Measurements from ENCODE around the gene PSG3.
"Not testable (repeated sequence)": the region's sequence is repeated elsewhere in the genome, so short reads cannot be mapped to it uniquely, and the experiment has no call there.

PSG3 gene

DNA sequence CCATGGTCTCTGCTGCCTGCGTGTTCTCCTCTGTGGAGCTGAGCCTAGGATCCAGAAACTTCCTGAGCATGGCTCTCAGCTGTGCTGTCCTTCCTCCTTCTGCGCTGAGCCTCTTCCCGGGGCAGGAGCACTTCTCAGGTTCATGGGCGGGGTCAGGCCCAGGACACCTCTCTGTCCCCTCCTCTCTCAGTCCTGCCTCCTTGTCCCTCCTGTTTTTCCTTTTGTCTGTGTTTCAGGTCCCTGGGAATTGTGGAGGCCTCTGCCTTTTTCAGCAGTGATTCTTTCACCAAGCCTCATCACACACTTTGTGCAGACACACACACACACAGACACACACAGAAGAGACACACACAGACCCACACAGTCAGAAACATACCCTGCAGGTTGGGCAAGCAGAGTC, at the start of gene PSG3:
Gene PSG3, minus strand, starts transcription at position 101 of the 400 bp plus-strand sequence. Its CDS starts 97 bp downstream, at position 4.
- not testable (repeated sequence) for DNase-seq

DNA sequence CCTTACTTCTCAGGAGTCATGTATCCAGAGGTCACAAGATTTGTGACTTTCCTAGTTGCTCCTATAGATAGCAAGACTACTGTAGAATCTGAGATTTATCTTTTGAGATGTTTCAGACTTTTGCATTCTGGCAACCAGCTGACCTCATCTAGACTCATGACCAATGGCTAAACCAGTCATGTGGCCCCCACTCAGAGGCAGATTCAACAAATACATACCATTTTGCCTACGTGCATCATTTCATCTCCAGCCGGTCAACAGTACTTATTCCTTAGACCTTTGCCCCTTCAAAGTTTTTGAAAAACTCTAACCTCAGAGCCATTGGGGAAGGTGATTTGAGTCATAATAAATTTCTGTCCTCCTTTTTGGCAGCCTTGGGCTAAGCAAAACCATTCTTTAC, 48.5 kb upstream of the PSG3 start:
- not testable (repeated sequence) for DNase-seq

DNA sequence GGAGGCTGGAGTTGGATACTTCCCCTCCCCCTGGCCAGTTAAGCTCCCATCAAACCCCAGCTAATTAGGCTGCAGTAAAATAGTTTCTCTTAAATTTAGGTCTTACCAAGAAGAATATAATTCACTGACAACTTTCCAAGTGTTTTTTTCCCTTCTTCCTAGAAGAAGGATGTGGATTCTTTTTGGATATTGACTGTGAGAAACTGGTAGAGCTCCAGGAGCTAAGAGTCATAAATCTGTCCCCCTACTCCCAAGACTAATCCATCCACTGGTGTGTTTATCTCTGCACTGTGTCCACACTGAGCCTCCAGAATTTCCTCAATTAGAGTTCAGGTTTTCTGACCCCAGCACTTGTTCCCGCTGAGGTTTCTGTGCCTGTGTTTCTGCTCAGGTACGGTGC, 47.5 kb upstream of the PSG3 start:
- not testable (repeated sequence) for DNase-seq

DNA sequence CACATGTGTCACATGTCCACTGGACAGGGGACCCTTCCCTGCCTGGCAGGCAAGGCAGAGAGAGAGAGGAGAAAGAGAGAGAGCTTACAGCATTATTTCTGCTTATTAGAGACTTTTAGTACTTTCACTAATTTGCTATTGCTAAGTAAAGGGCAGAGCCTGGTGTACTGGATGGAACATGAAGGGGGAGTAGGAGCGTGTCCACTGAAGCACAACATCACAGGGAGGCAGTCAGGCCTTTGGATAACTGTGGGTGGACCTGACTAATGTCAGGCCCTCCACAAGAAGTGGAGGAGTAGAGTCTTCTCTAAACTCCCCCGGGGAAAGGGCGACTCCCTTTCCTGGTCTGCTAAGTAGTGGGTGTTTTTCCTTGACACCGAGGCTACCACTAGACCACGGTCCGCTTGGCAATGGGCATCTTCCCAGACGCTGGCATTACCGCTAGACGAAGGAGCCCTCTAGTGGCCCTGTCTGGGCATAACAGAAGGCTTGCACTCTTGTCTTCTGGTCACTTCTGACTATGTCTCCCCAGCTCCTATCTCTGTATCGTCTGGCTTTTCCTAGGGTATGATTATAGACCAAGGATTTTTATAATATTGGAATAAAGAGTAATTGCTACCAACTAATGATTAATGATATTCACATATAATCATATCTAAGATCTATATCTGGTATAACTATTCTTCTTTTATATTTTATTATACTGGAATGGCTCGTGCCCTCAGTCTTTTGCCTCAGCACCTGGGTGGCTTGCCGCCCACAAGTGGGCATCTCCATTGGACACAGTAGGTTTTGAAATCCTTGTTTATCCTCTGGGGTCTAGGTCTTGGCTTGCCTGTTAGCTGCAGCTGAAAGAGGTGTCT, 36.7 kb upstream of the PSG3 start:
- DNase-seq, result not testable (repeated sequence)

DNA sequence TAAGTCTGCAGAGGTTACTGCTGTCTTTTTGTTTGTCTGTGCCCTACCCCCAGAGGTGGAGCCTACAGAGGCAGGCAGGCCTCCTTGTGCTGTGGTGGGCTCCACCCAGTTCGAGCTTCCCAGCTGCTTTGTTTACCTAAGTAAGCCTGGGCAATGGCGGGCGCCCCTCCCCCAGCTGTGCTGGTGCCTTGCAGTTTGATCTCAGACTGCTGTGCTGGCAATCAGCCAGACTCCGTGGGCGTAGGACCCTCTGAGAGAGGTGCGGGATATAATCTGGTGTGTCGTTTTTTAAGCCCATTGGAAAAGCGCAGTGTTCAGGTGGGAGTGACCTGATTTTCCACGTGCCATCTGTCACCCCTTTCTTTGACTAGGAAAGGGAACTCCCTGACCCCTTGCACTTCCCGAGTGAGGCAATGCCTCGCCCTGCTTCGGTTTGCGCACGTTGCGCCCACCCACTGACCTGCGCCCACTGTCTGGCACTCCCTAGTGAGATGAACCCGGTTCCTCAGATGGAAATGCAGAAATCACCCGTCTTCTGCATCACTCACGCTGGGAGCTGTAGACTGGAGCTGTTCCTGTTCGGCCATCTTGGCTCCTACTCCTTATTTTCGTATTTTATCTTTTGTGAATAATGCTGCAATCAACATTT, 34.4 kb upstream of the PSG3 start:
- DNase-seq, result not testable (repeated sequence)

DNA sequence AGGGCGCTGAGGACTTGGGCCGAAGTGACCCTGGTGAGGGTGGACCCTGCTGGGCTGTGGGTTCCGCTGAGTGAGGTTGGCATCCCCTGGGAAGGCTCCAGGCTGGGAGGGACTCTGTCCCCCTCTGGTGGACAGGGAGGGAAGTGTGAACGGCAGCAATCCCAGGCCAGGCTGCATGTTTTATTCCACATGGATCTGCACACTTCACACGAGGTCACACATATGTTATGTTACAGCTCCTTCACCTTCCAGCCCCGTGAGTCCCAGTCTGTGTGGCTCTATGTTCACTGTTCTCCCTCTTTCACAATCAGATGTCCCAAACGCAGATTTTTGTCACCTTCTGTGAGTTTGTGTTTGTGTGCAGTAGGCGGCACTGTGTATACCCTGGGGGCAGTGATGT, 27.0 kb upstream of the PSG3 start:
- DNase-seq, result not testable (repeated sequence)

DNA sequence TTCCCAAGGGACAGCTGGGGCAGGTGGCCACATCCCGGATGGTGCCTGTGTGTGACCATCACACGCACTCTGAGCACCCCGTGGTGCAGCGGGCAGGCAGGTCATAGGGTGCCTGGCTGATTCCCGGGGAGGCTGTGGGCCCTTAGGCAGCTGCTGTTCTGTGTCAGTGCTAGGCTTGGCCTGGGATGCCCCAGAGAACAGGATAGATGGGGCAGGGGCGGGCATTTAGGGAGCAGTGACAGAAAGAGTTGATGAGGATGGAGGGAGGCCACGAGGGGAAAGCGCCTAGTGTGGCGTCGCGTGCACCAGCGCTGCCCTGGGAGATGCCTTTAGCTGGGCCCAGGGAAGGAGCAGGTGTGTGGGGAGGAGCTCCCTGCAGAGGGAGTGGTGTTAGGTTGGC, 26.6 kb upstream of the PSG3 start:
- not testable (repeated sequence) for DNase-seq

DNA sequence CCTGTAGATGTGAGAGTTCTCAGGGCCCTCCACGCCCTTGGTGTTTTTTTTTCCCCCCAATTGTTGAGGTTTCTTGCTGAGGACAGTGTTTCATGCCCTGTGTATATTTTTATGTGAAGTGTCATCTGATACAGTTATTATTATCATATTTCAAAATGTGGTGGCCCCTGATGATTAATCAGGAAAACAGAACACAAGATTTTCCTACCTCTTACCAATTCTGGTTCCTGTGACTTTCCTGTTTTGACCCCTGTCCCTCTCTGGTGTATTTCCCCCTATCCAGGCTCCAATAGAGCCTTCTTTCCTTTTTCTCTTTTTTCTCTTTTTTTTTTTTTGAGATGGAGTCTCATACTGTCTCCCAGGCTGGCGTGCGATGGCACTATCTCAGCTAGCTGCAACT, 24.6 kb upstream of the PSG3 start:
- no peak for DNase-seq

DNA sequence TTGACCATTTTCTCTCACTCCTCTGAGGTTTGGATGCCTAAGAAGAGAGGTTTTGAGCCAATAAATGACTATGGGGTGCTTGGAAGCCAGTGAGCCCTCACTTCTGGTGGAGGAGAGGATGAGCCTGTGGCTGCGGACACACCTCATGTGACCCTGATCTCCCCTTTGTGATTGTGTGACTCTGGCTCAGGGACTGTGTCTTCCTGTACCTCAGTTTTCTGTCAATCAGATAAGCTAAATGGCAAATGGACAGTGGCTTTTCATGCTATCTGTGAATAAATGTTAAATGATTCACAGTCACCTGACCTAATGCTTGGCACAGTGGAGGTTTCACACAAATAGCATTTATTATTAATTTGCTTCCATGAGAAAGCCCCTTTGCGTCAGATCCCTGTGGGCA, 22.5 kb upstream of the PSG3 start:
- no peak for DNase-seq

DNA sequence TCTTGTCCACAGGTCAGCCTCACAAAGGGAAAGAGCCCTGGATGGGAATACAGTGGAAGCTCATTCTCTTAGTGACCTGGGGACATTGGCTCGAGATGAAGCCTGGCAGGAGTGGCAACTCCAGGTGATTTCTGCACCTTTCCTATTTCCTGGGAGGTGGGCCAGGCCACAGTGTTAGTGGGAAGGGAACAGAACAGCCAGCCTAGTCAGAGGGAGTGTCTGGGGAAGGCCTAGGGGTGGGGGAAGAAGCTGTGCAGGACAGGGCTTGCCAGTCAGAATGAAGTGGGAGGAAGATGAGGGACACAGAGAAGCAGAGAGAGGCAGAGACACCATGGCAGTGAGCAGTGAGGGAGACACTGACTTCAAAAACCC, 21.6 kb upstream of the PSG3 start:
- not testable (repeated sequence) for DNase-seq

DNA sequence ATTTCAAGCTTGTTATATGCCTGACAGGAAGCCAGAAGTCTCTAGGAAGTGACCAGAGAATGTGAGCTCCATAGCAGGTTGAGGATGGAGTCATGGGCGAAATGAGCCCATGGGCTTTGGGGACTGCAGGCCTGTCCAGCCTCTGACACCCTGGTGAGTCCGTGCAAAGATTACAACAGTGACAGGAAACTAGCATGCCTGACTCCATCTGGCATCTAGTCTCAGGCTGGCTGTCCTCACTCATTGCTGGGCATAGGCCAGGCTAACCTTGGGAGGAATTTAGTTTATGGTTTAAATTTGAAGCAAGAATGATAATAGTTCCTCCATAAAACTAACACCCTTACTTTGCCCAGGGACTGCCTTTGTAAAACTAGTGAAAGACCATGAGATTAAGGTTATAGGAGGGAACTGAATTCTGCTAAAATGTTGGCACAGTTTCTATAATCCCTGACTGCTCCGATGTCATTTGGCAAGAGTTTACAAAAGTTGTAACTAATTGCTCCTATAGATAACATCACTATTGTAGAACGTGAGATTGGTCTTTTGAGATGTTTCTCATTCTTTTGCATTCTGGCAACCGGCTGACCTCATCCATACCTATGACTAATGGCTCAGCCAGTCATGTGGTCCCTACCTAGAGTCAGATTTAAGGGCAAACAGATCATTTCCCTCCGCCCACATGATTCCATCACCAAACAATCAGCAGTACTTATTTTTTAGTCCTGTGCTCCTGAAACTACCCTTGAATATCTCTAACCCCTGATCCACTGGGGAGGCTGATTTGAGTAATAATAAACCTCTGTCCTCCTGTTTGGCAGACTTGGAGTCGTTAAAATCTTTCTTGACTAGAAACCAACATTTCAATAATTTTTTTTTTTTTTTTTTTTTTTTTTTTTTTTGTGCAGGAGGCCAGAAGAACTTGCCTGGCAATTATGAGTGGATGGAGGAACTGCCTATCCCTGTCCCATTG, 21.0 kb upstream of the PSG3 start:
- not testable (repeated sequence) for DNase-seq

DNA sequence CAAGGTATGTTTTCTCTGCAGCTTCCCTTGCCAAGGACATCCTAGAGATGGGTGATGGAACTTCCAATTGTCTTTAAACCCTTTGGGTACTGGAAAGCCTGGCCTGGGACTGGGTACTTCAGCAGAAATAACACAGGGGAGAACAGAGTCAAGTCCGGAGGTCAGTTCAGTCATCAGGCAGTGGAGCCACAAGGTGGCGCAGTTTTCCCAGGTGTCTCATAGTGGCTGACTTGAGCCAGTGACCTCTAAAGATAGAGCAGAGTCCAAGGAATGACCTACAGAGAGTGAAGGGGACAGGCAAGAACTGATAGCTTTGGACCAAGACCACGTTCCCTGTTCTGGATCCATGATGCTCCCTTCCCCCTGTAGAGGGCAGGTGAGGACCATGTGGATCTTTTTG, 18.4 kb upstream of the PSG3 start:
- not testable (repeated sequence) for DNase-seq

DNA sequence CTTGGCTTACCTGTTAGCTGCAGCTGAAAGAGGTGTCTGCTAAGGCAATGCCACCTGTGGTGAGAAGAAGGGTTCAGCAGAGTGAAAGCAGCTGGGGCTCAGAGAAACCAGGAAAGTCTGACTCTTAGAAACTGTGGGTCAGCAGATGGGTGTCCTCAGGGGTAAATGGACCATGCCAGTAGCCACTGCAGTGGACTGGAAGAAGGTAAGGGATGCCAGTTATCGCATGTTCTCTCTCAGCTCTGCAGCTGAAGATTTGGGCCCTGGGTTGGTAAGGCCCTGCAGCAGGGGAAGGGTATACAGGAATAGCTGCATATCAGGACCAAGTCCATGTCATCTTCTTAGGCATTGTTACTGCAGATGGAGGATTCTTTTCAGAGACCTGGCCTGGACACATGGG, 12.0 kb upstream of the PSG3 start:
- not testable (repeated sequence) for DNase-seq

DNA sequence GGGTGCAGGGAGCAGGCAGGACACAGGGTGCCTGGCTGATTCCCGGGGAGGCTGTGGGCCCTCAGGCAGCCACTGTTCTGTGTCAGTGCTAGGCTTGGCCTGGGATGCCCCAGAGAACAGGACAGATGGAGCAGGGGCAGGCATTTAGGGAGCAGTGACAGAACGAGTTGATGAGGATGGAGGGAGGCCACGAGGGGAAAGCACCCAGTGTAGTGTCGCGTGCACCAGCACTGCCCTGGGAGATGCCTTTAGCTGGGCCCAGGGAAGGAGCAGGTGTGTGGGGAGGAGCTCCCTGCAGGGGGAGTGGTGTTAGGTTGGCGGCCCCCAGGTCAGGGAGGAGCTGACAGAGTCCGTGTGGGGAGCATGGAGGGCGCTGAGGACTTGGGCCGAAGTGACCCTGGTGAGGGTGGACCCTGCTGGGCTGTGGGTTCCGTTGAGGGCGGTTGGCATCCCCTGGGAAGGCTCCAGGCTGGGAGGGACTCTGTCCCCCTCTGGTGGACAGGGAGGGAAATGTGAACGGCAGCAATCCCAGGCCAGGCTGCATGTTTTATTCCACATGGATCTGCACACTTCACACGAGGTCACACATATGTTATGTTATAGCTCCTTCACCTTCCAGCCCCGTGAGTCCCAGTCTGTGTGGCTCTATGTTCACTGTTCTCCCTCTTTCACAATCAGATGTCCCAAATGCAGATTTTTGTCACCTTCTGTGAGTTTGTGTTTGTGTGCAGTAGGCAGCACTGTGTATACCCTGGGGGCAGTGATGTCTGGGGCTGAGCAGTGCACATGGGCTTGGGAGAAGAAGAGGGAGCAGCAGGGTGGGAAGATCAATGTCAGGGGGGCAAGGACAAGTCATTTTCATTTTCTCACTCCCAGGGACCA, 1.7 kb upstream of the PSG3 start:
- DNase-seq, result not testable (repeated sequence)

DNA sequence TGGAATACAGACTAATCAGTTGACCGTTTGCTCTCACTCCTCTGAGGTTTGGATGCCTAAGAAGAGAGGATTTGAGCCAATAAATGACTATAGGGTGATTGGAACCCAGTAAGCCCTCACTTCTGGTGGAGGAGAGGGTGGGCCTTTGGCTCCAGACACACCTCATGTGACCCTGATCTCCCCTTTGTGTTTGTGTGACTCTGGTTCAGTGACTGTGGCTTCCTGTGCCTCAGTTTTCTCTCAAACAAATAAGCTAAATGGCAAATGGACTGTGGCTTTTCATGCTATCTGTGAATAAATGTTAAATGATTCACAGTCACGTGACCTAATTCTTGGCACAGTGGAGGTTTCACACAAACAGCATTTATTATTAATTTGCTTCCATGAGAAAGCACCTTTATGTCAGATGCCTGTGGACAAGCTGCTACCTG, 2.7 kb downstream of the PSG3 start:
- not testable (repeated sequence) for DNase-seq

DNA sequence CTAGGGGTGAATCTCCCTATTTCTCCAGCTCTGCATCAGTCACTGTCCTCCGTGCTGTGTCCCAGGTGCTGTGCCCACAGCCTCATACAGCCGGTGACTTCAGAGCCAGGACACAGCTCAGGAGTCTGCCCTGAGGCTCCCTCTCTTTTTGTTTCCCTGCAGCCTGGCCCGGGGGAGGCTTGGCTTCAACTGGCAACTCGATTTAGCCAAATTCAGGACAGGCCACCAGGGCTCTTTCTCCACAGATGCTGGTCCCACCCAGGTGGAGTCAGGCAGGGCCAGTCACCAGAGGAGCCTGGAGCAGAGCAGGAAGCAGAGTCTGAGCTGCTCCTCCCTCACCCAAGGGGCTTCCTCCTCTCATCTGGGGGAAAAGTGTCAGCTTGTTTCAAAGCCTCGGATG, 11.9 kb downstream of the PSG3 start:
- not testable (repeated sequence) for DNase-seq

DNA sequence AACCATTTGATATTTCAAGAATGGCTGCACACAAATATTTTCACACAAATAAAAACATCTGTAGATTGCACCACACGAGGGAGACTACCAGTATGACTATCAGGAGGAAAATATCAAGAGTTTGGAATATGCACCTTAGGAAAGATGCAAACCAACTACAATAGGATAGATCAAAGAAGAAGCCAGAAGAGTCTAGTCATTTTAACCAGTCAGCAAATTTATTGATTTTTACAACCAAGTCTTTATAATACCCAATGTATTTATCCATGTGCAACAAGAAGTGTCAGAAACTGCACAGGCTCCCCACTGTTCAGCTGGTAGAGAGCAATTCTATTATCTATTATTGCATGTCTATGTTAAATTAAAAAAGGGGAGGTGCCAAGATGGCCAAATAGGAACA, 26.3 kb downstream of the PSG3 start:
- not testable (repeated sequence) for DNase-seq

DNA sequence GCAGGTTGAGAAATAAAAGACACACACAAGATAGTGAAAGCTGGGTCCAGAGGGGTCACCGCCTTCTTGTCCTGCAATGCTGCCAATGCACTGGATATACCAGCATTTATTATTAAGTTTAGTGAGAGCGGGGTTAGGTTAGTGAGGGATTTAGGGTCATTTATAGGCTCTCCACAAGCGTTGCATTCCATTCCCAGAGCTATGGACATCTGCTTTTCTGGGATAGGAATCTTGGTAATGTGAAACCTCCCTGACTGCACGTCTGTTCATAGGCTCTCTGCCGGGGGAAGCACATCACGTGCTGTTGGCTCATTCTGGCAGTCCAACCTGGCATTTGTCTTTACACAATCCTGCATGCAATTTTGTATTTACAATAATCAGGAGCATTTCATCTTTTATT, 27.5 kb downstream of the PSG3 start:
- DNase-seq, result not testable (repeated sequence)

DNA sequence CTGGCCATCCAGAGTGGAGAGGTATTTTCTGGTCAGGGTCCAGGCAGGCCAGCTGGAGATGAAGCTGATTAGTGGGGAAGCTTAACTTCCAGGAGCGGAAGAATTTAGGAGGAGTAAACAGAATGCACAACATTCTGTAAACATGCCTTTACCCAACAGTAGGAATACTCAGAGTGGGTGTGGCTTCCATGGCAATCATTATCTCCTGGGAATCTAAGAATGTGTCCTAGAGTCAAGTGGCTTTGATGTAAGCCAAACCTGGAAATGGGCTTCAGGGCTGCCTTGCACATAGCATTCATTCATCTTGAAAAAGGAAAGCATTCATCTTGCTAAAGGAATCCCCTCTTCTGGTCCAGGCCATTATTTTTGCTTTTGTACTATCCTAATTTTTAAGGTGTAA, 29.3 kb downstream of the PSG3 start:
- DNase-seq, result not testable (repeated sequence)

DNA sequence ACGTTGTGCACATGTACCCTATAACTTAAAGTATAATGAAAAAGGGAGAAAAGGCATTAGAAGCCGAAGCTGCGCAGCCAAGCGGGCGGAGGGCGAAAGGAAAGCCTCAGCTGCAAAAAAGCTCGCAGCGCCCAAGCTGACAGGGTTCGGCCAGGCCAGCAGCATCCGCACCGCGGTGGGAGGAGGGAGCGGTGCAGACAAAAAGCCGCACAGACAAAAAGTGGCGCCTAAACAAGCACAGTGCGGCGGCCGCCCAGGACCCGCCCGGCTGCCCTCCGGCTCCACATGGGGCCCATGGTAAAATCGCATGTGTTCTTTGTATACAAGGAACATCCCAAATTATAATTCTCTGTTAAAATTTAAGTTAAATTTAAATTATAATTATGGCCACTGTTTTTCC, 42.4 kb downstream of the PSG3 start:
- no peak for DNase-seq

DNA sequence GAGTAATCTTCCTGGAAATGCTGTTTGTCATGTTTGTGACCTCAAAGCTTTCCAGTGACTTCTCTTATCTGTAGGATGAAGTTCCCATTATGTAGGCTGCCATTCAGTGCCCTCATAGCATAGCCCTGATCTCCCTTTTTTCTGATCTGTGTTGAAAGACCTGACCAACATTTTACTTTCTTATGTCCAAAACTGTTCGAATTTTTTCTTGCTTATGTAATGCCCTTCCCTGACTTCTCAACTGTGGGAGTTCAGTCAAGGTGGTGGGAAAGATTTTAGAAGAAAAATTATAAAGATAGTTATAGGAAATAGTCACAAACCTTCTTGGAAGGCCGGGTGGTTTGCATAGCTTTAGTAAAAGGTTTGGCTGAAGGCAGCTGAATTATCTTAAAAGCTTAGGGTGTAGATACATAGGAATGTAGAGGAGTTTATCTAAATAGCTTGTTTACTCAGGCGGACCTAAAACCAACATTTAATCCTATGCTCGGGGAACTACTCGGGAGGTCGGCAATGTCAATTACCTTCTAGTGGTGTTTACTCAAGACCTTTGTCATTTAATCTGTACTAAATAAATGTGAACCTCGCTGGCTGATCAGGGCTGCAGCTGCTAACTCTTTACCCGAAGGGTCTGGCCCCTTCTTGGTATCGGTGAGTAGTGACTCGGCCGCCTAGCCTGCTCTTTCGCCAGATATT, 44.3 kb downstream of the PSG3 start:
- no peak for DNase-seq

Measured in NCI-H510A (cell line).